MCF 10A (cell line): ENCODE measurements around the gene POFUT1. TPM values are rescaled to one million over a fixed set of nuclear protein-coding genes. Genes with fewer than 3 reads are reported as not detected.

Experiments used
- BruUV-seq: library from RNA; stranded (reverse); fragments of 400-500 nt; replicated peaks from 2 replicates; lab custom pipeline; 2021; lab: Mats Ljungman, UMichigan
- CTCF ChIA-PET: fragments of 300-600 bp; sonication (Branson Sonifier 250); formaldehyde crosslinking; extraction: SDS; loops from one replicate; lab custom pipeline; 2021; ENCODE audit warnings: antibody characterized with exemption, inconsistent platforms; lab: Yijun Ruan, JAX
- POLR2A ChIA-PET: fragments of 300-600, 350-650 bp; sonication (Branson Sonifier 250); formaldehyde crosslinking; extraction: SDS; loops from one replicate; lab custom pipeline; 2020; ENCODE audit warnings: antibody characterized with exemption, inconsistent platforms; lab: Yijun Ruan, JAX
- DNase-seq: peaks from one replicate; pipeline ENCODE4 v3.0.0-alpha.2; 2018; ENCODE audit not compliant: unreplicated experiment
- H3K27ac Mint-ChIP-seq: one replicate; pipeline ENCODE4 v1.8.0; 2022; ENCODE audit warnings: mild to moderate bottlenecking, low read depth, mixed read lengths; ENCODE audit not compliant: unreplicated experiment
- H3K27me3 Mint-ChIP-seq: one replicate; pipeline ENCODE4 v1.8.0; 2022; ENCODE audit warnings: mixed read lengths; ENCODE audit not compliant: insufficient read depth, unreplicated experiment
- H3K36me3 Mint-ChIP-seq: one replicate; pipeline ENCODE4 v1.8.0; 2022; ENCODE audit warnings: mild to moderate bottlenecking, moderate library complexity, mixed read lengths; ENCODE audit not compliant: insufficient read depth, unreplicated experiment
- H3K4me1 Mint-ChIP-seq: one replicate; pipeline ENCODE4 v1.8.0; 2022; ENCODE audit warnings: mixed read lengths; ENCODE audit not compliant: insufficient read depth, unreplicated experiment
- H3K4me3 Mint-ChIP-seq: one replicate; pipeline ENCODE4 v1.8.0; 2022; ENCODE audit warnings: mild to moderate bottlenecking, moderate library complexity, mixed read lengths; ENCODE audit not compliant: unreplicated experiment
- H3K9me3 Mint-ChIP-seq: one replicate; pipeline ENCODE4 v1.8.0; 2022; ENCODE audit warnings: mixed read lengths; ENCODE audit not compliant: unreplicated experiment
- CTCF ChIP-seq: fragments of 200-600 bp; IDR thresholded peaks from one replicate; pipeline ENCODE4 v1.8.0; 2022; ENCODE audit warnings: antibody characterized with exemption, mild to moderate bottlenecking; ENCODE audit not compliant: unreplicated experiment
- intact Hi-C: fragments of 100-400 bp; cut with micrococcal nuclease; formaldehyde crosslinking; loops from 2 replicates; pipeline ENCODE4 v1.14.1; 2022
- total RNA-seq: library from RNA; stranded (reverse); gene quantifications from 2 replicates; pipeline ENCODE4 v1.2.3, GENCODE V29; 2022

Gene POFUT1
- total RNA-seq, 1 experiment from 2014 or later, result 43.9 TPM

DNA sequence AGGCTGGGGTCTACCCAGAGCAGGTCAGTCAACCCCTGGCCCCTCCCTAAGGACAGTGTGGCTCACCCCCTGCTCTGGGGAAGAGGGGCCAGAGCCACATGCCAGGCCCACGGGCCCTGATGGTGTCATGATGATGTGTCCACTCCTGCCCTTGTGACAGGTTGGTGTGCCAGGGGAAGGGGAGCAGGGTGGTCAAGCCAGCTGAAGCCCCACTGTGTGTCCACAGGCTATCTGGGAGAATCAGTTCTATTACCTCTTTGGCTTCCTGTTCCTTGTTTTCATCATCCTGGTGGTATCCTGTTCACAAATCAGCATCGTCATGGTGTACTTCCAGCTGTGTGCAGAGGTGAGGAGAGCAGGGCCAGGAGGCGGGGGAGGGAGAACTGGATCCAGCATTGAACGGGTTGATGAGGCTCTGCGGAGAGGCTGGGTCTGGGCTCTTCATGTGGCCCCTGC is 47.9 kb upstream of the POFUT1 start:
- no peak for TF ChIP-seq CTCF
- ChIA-PET CTCF (interaction anchor here (0.6 kb wide), 2 partner anchors 23 to 625 kb away, joined by 3 read pairs; no protein-coding TSS in a partner anchor), POLR2A (interaction anchor here (0.6 kb wide), 2 partner anchors 10 to 864 kb away, joined by 3 read pairs; no protein-coding TSS in a partner anchor)
- intact Hi-C loops, result no loop called here
- H3K27ac Mint-ChIP-seq, result no peak overlapping the region
- H3K4me1 Mint-ChIP-seq, result peaks cover 13% of the 10 kb centered on the region
- peaks cover 91% of the 10 kb centered on the region for H3K36me3 Mint-ChIP-seq
- no peaks in the 10 kb centered on the region for H3K9me3 Mint-ChIP-seq
- DNase-seq, result no peak
- no peaks in the 10 kb centered on the region for H3K27me3 Mint-ChIP-seq
- H3K4me3 Mint-ChIP-seq, result no peak overlapping the region
- no TSS peak for BruUV-seq

DNA sequence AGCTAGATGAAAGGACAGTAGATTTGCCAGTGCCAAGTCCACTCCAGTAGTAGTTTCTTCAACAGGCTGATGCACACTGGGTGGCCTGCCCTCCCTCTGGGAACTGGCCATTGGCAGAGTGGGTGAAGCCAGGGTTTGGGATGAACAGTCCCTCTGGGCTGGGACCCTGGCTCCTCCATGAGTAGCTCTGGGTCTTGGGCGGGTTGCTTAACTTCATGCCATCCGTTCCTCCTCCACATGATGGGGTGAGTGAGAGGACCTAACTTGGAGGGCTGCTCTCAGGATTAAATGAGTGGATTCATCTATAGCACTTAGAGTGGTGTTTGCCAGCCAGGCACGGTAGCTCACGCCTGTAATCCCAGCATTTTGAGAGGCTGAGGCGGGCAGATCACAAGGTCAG is 47.3 kb upstream of the POFUT1 start:
- Mint-ChIP-seq H3K27me3 (no peaks in the 10 kb centered on the region), H3K27ac (no peak overlapping the region), H3K4me1 (peaks cover 7% of the 10 kb centered on the region), H3K9me3 (no peaks in the 10 kb centered on the region), H3K4me3 (no peak overlapping the region), H3K36me3 (peaks cover 91% of the 10 kb centered on the region)
- no peak for DNase-seq
- intact Hi-C loops, result no loop called here
- ChIA-PET CTCF (interaction anchor here (0.6 kb wide), 2 partner anchors 625 to 1463 kb away, joined by 3 read pairs; no protein-coding TSS in a partner anchor), POLR2A (interaction anchor here (0.6 kb wide), 1 partner anchor 865 kb away, joined by 3 read pairs; no protein-coding TSS in a partner anchor)
- TF ChIP-seq CTCF, result no peak
- BruUV-seq, result no TSS peak

GRCh38 chr20:32162351-32162750 is 45.3 kb upstream of the POFUT1 start:
- DNase-seq, result no peak
- Mint-ChIP-seq H3K4me3 (no peak overlapping the region), H3K27ac (no peak overlapping the region), H3K4me1 (no peaks in the 10 kb centered on the region), H3K36me3 (peaks cover 94% of the 10 kb centered on the region), H3K9me3 (no peaks in the 10 kb centered on the region), H3K27me3 (no peaks in the 10 kb centered on the region)
- no TSS peak for BruUV-seq
- POLR2A ChIA-PET, result no interaction called here
- TF ChIP-seq CTCF, result no peak
- CTCF ChIA-PET, result interaction anchor here (0.6 to 0.7 kb wide), 3 partner anchors 16 to 255 kb away, joined by 3 read pairs; no protein-coding TSS in a partner anchor
- intact Hi-C loops, result no loop called here

DNA sequence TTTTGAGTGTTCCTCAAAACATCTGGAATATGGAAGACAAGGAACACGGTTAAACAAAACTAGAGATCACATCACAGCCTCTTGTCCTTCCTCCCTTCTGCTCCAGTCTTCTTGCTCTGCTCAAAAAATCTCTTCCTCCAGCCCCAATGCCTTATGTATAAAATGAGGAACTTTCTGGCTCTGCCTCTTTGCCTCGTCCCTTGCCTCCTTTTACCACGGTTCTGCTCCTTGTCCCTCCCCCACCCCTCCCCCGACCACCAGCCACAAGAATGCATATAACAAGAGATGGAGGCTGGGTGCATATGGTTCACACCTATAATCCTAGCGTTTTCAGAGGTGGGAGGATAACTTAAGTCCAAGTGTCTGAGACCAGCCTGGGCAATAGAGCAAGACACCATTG is 43.7 kb upstream of the POFUT1 start:
- BruUV-seq, result no TSS peak
- TF ChIP-seq CTCF, result no peak
- CTCF ChIA-PET, result interaction anchor here (1.1 kb wide), 1 partner anchor 73 kb away, joined by 3 read pairs; no protein-coding TSS in a partner anchor
- DNase-seq, result no peak
- no peaks in the 10 kb centered on the region for H3K9me3 Mint-ChIP-seq
- intact Hi-C loops, result no loop called here
- no peak overlapping the region for H3K4me3 Mint-ChIP-seq
- no peaks in the 10 kb centered on the region for H3K4me1 Mint-ChIP-seq
- no peaks in the 10 kb centered on the region for H3K27me3 Mint-ChIP-seq
- H3K36me3 Mint-ChIP-seq, result peaks cover 80% of the 10 kb centered on the region
- POLR2A ChIA-PET, result no interaction called here
- no peak overlapping the region for H3K27ac Mint-ChIP-seq
